NCI-H128 (cell line): ENCODE results near the gene HELB.

ENCODE experiments used
- DNase-seq: peaks from one replicate; lab custom pipeline; 2025; ENCODE audit not compliant: unreplicated experiment; lab: John Stamatoyannopoulos, UW

Gene HELB

DNA sequence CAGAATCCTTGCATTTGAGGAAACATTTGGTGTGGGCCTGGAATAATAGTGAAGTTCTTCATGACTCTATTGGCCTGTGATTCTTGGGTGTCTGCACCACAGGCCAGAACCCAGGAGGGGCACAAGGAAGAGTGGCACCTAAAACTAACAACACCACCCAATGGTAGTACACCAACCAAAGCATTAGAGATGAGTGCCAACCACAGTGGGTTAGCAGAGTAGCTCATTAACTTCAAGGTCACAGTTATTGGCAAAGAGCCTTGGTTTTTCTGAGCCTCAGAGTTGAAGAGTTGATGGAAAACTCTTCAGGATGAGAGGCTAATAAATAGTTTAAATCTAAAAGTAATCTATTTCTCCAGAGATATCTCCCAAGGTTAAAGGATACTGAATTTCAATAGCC, 57.0 kb downstream of the HELB start:
- DNase-seq, result no peak

DNA sequence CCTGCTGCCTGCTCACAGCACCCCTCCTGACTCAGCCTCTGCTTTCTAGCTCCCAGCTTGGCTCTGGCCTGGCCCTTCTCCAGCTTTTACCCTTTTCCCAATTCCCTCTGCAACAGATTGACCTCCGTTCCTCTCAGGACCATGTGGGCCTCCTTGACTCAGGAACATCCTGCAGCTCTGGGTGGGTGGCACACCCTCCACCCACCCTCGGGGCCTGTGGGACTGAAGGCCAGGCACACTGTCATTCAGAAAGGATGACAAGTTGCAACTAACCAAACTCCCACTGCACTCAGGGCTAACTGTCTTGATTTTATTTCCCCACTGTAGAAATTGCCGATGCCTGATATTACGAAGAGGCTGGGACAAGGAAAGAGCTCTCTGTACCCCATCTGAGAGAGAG, 59.4 kb downstream of the HELB start:
- DNase-seq, result no peak

DNA sequence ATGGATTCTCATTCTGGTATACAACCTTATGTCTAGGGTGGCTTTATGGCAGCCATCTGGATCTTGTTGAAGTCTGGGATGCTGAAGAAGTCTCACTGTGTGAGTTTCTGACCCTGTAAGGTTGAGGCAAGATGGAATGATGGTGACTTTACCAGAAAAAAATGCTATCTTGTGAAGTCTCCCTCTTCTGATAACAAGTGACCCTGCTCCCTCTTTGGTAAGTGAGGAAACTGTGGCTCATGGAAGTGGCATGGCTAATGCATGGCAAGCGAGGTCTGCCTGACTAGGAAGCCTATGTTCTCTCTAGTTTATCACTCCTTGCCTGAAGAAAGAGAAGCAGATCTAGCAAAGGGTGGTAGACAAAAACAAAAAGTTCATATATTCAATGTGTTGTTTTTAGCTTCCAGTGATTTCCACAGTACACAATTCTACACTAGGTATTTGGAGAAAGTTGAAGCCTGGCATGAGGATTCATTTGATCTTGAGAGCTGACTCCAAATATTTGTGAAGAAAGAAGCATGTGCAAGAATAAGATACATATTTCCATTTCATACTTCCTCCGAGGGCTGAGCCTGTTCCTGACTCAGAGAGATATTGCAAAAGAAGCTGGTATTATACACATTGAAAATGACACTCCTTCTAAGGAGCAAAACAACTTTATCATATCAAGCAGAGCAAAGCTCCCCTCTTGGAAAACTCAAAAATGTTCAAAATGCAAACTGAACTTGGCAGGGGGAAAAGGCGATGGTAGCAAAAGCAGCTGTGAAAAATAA, 63.6 kb downstream of the HELB start:
- no peak for DNase-seq

DNA sequence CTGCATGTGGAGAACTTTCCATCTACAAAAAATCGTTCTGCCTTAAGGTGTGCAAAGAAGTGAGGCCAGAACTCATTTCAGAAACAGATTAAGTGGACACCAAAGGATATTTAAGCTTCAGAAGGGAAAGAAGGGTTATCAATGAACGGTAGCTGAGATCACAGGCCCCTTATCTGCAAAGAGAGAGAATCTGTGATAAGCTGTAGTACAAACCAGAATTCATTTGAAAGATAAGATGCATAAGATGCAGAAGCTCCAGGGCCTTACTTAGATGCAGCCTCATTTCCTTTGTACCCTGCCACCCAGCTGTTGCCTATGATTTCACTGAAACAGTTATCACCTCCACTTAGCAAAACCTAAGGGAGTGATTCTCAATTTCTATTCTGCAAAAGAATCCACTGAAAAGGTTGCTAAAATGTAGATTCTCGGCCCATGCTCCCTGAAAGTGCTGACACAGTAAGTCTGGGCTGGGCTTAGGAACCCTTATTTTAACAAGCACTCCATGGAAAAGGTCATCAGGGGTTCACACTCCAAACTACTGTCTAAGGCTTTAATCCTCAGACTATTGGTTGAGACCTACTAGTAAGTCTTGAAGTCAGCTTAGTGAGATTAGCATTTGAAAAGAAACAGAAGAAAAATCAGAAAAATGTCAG, 64.8 kb downstream of the HELB start:
- no peak for DNase-seq

GRCh38 chr12:66371982-66372381, 69.7 kb downstream of the HELB start:
- no peak for DNase-seq

- DNase-seq, result no peak
Measured at GRCh38 chr12:66375560-66375959, 73.3 kb downstream of the HELB start.

DNA sequence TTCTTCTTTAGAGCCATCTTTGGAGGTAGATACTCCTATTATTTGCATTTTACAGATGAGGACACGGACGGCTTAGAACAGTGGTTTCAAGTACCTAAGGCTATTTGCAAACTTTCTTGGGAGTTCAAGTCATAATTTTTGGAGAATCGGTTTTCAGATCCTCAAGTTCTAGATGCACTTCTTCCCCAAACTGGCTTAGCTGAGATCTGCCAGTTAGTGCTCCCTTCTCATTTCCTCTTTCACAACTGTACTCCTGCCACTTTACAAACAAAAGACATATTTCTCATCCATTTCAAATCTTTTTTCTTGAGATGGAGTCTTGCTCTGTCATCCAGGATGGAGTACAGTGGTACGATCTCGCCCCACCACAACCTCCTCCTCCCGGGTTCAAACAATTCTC, 77.3 kb downstream of the HELB start:
- DNase-seq, result no peak

- DNase-seq, result no peak
Measured at GRCh38 chr12:66380769-66381535, 78.7 kb downstream of the HELB start.

- no peak for DNase-seq
Measured at GRCh38 chr12:66387117-66387516, 84.8 kb downstream of the HELB start.
